22Rv1 (cell line): Measurements from ENCODE around the gene CUX1.

Source experiments
- CTCF ChIP-seq: fragments of 450-650 bp; IDR thresholded peaks from 2 replicates; pipeline ENCODE4 v1.5.1; 2017; ENCODE audit warnings: mild to moderate bottlenecking
- ZFX ChIP-seq: fragments of 450-650 bp; IDR thresholded peaks from 2 replicates; pipeline ENCODE4 v1.6.1; 2017; ENCODE audit warnings: antibody characterized with exemption, borderline replicate concordance

- TF ChIP-seq CTCF (no peak), ZFX (no peak)
These were observed 262.0 kb downstream of the CUX1 start for GRCh38 chr7:102079140-102080018.
